GM19240 (cell line): ENCODE results near the gene TADA2B.

Source experiments
- DNase-seq: peaks from one replicate; pipeline ENCODE4 v3.0.0; 2011; ENCODE audit warnings: low spot score; ENCODE audit not compliant: insufficient read length

TADA2B gene, protein sequence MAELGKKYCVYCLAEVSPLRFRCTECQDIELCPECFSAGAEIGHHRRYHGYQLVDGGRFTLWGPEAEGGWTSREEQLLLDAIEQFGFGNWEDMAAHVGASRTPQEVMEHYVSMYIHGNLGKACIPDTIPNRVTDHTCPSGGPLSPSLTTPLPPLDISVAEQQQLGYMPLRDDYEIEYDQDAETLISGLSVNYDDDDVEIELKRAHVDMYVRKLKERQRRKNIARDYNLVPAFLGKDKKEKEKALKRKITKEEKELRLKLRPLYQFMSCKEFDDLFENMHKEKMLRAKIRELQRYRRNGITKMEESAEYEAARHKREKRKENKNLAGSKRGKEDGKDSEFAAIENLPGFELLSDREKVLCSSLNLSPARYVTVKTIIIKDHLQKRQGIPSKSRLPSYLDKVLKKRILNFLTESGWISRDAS

DNA sequence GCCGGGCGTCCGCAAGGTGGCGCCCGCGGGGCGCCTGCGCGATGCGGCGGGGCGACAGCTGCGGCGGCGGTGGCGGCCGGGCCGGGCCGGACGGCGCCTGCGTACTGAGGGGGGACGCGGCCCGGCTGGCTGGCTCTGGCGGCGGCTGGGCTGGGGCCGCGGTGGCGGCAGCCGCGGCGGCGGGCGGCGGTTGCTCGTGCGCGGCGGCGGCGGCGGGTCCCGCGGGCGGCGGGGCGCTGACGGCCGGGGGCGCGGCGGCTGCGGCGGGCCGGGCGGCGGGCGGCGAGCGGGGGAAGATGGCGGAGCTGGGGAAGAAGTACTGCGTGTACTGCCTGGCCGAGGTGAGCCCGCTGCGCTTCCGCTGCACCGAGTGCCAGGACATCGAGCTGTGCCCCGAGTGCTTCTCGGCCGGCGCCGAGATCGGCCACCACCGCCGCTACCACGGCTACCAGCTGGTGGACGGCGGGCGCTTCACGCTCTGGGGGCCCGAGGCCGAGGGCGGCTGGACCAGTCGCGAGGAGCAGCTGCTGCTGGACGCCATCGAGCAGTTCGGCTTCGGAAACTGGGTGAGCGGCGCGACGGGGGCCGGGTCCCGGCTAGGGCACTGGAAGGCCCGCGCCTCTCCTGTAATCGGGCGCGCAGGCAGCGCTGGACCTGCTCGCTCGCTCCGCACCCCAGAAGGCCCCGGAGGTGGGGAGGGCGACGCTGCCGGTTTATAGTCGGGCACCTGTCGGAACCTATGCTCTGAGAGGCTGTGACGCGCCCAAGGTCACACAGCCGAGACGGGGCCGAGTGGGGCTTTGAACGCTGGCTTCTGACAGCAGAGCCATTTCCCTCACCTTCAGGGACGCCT is at the start of gene TADA2B:
Gene TADA2B (plus strand): TSS at position 89 of the 853 bp plus-strand sequence. CDS start 208 bp downstream, at position 297.
- peak; percentile 74 for DNase-seq

DNA sequence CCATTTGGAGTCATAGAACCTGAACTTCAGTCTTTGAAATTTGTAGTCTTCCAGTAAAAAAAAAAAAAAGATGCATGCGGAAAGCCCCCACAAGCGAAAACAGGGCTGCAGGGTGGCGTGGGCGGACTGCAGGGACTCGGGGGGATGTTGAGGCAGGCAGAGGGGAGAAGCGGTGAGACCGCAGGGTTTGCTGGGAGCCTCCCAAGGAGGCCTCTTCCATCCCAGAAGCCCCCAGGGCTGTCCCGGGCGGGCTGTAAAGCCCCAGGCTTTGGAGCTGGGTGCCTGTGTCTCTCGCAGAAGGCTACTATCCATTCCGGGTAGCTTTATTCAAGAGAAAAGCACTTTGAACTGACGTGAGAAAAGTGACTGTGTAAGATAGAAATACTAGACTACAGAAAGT is 46.7 kb upstream of the TADA2B start:
- no peak for DNase-seq

DNA sequence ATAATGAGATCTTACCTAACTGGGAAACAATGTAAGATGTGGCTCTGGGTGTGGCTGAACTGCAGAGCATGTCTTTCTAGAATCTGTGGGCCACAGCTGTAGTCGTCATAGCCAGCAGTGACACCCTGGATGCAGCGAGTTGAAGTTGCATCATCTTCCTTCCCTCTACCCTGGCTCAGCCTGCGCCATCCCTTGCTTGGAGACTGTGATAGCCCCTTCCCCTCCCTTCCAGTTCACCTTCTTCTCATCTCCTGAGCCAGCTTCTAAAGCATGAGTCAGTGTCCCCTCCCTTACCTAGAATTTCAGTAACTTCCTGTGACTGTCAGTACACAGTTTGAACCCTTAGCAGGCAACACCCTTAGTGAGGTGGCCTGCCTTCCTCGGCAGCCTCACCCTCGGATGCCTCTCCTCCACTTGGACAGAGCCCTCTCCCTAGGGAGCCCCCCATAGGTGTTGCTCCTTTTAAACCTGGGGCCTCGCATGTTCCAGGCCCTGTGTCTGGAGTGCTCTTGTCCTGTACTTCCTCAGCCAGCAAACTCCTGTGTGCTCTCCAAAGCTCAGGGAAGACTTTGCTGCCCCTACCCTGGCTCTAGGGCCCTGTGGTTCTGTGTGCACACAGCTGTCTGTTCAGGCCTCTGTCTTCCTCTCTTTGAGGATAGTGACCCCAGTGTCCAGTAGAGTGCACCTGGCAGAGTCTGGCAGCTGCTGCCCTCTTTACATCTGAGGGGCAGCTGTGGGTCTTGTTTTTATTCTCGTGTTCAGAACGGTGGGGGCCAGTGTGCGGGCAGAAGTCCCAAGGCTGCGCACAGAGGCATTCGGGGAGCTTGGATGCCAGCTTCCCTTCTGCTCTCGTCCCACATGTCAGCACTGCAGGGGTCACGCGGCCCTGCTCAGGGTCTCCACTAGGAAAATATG is 43.7 kb upstream of the TADA2B start:
- DNase-seq = no peak

DNA sequence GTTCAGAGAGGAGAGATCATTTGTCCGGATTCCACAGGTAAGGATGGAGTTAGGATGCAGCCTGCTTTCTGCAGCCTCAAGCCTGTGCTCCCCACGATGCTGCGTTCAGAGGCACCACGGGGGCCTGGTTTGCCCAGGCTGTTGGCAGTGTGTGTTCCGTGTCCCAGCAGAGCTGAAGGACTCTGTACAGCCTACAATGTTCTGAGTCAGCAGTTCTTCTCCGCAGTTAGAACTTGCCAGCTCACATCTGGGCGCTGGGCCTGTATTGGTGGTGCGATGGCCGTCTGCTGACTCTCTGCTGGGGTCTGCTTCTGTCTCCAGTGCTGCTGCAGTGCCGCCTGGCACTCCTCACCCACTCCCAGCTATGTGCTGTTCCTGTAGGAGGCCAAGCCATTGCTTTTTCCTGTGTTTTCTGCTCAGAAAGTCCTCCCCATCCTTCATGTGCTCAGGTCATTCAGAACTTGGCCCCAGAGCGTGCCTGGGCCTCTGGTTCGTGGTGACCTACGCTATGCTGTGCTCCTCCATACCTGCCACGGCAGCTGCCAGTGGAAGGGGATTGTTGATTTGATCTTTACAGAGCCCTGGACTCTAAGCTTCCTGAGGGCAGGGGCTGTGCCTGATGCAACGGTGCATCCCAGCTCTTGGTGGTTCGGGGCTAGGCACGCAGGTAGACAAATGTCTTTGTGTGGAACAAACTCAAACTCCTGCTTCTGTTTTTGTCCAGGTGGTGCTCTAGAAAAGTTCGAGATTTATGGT is 42.6 kb upstream of the TADA2B start:
- no peak for DNase-seq

DNA sequence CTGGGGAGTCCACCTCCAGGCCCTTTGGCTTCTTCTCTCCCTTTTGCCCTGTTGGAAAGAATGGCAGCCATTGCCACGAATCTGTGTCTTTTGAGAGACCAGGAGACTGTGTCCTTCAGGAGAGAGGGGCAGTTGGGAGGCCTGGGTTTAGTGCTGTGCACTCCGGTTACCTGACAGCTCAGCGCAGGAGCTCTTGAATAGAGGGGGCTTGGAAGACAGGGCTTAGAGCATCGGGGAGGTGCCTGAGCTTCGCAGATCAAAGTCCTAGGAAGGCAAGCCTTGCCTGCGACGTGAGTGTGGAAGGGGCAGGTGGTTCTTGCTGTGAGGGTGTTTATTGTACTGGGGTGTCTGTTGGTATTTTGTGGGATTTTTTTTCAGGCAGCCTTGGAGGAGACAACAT is 41.9 kb upstream of the TADA2B start:
- no peak for DNase-seq

DNA sequence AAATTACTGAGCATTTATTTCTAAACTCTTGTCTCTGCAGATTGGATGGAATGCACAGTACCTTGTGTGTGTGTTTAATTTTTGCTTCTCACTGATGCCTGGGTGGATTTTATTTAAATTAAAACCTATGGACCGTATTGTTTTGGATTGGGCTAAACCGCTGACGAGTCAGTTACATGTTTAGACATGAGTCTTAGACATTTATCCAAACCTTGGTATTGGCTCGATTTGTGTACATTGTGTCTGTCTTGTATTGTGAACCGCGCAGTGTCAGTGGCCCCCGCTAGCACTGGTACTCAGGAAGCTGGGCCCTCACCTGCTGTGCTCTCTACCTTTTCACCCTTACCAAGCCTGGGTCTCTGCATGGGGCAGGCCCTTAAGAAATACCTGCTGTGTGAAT is 40.8 kb upstream of the TADA2B start:
- DNase-seq = no peak

DNA sequence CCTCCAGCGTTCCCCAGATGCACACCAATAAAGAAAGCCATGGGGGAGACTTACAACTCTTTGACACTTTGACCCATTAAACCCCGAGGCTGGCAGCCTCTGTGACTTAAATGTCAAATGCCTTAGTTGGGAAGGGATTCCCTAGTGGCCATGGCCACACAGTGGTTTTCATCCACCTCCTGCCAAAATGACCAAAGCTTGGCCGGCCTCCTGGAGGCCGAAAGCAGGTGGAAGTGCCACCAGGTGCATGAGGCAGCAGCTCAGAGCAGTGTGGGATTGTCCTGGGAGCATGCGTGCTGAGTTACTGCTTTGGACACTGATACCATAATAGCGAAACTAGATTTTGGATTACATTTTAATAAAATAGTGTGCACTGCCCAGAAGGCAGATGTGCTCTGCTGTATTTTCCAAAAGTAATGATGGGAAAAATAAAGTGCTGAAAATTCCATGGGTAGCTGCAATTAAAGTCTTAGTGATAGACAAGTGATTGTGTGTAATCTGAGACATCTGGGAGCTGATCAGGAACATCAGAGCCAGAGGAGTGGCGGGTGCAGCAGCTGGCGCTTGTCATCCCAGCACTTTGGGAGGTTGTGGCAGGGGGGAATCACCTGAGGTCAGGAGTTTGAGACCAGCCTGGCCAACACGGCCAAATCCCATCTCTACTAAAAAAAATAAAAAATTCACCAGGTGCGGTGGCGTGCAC is 39.8 kb upstream of the TADA2B start:
- DNase-seq = no peak

DNA sequence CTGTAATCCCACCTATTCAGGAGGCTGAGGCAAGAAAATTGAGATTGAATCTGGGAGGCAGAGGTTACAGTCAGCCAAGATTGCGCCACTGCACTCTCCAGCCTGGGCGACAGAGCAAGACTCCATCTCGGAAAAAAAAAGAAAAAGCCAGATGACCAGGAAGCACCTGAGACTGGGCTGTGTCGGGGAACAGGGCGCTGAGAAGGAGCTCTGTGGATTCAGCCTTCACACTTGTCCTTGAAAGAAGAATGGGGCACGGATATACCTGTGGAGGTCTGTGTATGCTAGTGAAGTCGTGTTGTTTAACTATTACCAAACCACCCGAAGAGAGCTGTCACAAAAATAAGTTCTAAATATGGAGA is 39.3 kb upstream of the TADA2B start:
- DNase-seq = no peak

DNA sequence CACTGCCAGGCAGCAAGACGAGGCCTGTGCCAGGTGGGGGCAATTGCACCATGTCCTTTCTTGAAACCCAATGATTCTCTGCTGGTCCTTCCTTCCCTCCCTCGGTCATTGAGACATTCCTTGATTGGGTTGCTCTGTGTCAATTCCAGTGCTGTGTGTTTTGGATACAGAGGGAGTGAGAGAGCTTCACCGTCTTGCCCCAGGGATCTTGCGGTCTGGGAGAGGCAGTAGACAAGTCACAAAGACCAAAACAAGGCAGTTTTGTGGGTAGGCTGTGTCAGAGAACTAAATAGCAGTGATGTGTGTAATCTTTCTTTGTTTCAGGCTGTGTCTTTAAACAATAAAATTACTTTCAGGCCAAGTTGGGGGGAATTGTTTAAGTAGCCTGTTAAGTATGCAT is 38.8 kb upstream of the TADA2B start:
- DNase-seq = no peak

DNA sequence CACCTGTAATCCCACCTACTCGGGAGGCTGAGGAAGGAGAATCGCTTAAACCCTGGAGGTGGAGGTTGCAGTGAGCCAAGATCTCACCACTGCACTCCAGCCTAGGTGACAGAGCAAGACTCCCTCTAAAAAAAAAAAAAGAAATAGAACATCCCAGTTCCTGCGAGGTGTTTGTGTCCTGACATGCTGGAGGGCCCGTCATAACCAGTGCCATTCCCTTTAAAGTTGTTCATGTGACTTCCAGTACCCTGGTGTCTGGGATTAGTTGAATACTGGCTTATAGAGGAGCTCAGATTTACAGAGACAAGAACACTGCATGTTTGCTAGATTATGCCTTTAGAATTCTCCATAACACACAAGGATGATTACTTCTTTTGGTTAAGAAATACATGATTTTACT is 37.6 kb upstream of the TADA2B start:
- no peak for DNase-seq

DNA sequence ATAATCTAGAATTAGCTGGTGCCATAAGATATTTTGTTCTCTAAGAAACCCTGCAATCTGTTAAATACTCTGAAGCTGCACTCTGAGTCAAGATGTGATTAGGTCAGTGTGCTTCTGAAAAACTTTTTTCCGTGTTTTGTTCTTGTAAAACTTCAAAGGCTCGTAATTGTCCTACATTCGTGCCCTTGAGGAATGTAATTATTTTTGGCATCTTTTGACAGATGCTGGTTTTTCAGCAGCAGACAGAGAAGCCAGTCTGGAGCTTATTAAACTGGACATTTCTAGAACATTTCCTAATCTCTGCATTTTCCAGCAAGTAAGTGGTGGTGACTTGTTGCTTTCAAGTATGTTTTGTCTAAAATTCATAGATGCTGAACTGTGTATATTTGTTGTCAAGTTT is 36.8 kb upstream of the TADA2B start:
- no peak for DNase-seq

DNA sequence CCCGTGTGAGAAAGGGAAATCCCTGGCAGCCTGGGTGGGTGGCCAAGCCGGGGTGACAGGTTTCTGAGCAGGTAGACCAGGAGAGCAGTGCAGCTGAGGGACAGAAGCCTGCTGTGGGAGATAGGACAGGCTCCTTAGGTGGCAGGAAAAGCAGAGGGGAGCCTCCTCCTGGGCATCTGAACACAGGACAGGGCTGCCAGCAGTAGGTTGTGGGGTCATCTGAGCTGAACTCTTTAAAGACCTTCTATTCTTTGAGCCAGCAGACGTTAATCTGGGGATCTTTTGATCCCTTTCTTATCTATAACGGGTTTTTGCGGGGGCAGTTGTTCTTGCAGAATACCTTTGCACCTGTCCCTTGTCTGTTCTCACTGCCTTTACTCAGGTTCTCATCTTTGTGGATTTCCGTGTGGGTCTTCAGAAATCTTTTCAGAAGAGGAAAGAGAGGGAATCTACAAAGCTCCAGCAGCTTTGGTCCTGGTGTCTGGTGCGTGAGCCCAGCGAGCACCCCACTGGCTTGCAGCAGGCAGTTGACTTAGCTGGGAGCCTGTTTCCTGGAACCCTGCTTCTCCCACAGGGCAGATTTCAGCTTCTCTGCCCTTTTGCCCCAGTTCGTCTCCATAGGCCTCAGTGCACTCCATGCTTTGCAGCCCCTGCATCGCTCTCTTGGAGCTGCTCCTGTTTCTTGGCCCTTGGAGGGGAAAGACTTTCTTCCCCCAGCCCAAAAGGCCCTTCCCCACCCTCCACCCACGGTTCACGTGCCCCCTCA is 35.8 kb upstream of the TADA2B start:
- no peak for DNase-seq

DNA sequence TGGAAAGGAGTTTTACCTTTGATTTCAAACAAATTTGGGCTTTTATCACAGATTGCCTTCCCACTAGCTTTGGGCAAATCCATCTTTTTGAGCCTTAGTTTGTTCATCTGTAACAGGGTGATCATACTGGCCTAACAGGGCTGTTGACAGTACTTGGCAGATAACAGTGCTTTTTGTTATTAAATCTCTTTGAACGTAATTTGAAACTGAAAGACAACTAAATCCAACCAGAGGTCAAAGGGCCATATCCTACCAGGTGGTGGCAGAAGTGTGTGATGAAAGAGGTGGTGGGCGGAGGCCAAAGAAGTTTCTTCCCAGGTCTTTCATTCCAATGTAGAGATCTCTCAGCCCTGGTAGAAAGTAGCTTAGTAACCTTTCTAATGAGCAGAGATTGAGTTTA is 35.2 kb upstream of the TADA2B start:
- DNase-seq = no peak

DNA sequence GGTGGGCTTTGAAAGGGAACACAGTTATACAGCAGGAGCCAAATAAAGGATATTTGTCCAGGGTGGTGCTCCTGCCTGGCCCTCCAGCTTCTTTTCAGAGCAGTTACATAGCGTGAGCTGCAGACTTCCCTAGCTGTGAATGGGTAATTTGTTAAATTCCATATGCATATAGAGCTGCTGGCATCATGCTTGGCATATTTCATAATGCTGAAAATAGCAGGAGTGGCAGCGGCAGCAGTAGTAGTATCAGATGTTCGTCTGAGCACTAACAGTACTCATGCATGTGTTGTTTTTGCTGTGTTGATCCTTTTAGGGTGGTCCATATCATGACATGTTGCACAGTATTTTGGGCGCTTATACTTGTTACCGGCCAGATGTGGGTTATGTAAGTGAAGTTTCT is 33.6 kb upstream of the TADA2B start:
- no peak for DNase-seq

DNA sequence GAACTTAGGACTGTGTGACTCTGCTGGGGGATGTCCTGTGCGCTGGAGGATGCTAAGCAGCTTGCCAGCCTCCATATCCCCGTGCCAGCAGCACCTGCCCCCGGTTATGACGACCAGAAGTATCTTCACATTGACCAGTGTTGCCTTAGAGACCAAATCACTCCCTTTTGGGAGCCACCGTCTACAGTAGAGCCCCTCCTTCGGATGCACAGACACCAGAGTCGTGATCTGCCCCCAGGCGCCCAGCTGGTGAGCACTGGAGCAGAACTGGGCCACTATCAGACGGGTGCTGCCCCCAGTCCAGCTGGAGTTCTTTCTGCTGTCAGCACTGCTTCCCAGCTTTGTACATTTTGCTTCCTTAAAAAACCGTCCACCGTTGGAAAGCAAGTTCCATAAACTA is 30.0 kb upstream of the TADA2B start:
- no peak for DNase-seq

DNA sequence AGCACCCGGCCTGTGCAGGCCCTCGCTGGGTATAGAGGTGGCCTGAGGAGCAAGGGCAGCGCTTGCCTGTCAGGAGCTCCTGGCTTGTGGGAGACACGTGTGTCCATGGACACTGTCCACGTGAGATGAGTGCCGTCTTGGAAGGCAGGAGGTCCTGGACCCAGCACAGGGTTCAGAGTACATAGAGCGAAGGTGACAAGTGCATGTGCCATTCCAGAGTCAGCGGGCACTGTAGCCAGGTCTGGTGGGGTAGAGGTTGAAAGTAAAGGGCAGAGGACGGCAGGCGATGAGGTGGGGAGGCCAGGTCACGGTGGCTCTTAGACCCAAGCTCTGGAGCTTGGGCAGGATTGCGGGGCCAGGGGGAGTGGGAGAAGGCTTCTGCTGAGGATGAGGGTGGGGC is 28.4 kb upstream of the TADA2B start:
- no peak for DNase-seq

DNA sequence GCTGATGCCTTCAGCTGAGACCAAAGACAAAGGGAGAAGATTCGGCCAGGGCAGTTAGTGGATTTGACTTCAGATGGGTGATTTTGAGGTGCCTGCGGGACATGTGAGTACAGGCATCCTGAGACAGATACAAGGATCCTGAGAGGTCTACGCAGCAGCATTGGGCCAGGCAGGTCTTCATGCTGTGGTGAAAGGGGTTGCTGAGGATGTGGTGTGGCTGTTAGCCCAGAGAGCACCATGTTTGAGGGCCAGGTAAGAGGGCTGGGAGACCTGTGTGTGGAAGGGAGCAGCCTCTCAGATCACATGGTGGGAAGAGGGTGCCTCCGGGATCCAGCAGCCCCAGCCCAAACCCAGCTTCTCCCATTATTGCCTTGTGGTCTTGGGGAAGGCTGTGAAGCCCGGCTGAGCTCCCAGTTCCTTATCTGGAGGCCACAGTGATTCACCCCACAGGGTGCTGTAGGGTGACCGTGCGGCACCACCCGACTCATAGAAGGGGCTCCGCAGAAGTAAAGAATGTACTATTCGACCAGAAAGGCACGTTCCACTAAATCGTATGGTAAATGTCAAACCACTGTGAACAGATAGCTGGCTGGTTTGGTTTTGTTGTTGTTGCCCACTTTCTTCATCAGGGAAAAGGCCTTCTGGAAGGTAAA is 27.7 kb upstream of the TADA2B start:
- no peak for DNase-seq

DNA sequence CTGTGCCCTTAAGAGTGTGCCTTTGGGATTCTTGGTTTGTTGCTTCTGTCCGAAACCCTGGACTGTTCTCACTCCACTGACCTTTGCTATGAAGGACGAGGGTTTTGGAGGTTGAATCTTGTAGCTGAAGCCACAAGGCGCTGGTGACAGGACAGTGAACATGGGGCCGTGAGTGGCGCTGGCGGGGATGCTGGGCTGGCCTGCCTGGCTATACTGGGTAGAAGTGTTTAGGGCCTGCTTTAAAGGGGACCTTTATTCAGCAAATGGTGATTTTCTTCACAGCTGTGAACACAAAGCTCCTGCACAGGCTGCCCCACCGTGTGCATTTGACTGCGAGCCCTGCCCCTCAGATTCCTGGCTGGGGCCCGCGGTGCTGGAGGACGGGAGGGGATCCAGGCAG is 27.1 kb upstream of the TADA2B start:
- no peak for DNase-seq

DNA sequence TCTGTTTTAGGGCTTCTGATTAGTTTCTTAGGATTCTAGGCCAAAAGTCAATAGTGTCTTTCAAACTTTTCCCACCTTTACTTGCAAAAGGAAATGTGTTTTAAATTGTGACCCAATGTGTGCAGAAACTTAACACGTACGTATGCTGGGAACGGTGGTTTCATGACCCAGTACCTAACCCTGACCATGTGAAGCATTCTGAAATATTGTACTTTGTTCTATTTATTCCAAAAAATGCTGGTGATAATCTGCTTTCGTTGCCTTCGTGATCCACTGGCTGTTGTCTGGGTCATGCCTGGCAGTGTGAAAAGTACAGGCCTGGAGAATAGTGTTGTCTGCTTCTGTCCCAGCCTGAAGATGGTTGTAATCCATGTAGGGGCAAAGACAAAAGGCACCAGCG is 26.7 kb upstream of the TADA2B start:
- no peak for DNase-seq
